Endometrial microvascular endothelial cells (primary cell): Measurements from ENCODE around the gene CXCL17. TPM values are rescaled to one million over a fixed set of nuclear protein-coding genes. Genes with fewer than 3 reads are reported as not detected.
"Not testable (repeated sequence)": the region's sequence is repeated elsewhere in the genome, so short reads cannot be mapped to it uniquely, and the experiment has no call there.

Source experiments
- in situ Hi-C: cut with HindIII; loops from 2 replicates; pipeline ENCODE4 v1.10.0; 2017; ENCODE audit warnings: low sequenced_read_pairs, low pct_unique_long_range_greater_than_20kb; ENCODE audit errors: inconsistent ontology term
- total RNA-seq: library from RNA; depleted of rRNA; stranded (reverse); fragments of >200 nt; gene quantifications from one replicate; pipeline ENCODE4 v1.2.3, GENCODE V29; 2015; ENCODE audit errors: inconsistent ontology term

Gene CXCL17
- total RNA-seq, 1 donor from 2014 or later, result not detected

GRCh38 chr19:42467183-42467760 lies 24.5 kb upstream of the CXCL17 start:
- in situ Hi-C loops, result no loop called here

GRCh38 chr19:42466521-42467182 lies 23.9 kb upstream of the CXCL17 start:
- in situ Hi-C loops, result no loop called here

- in situ Hi-C loops, result no loop called here
Observed at GRCh38 chr19:42465827-42466280, 23.1 kb upstream of the CXCL17 start.

- in situ Hi-C loops, result no loop called here
Observed at GRCh38 chr19:42461700-42462324, 19.1 kb upstream of the CXCL17 start.

- in situ Hi-C loops, result not testable (repeated sequence)
Observed at GRCh38 chr19:42461231-42461630, 18.5 kb upstream of the CXCL17 start.

- in situ Hi-C loops, result no loop called here
Observed at GRCh38 chr19:42459926-42460325, 17.2 kb upstream of the CXCL17 start.

- in situ Hi-C loops, result no loop called here
Observed at GRCh38 chr19:42455621-42456081, 12.9 kb upstream of the CXCL17 start.

GRCh38 chr19:42455086-42455485 lies 12.3 kb upstream of the CXCL17 start:
- in situ Hi-C loops, result no loop called here

- in situ Hi-C loops, result no loop called here
Observed at GRCh38 chr19:42452590-42452989, 9.8 kb upstream of the CXCL17 start.

GRCh38 chr19:42450314-42450934 lies 7.7 kb upstream of the CXCL17 start:
- in situ Hi-C loops, result no loop called here

GRCh38 chr19:42448306-42448705 lies 5.6 kb upstream of the CXCL17 start:
- in situ Hi-C loops, result not testable (repeated sequence)

GRCh38 chr19:42445948-42446347 lies 3.2 kb upstream of the CXCL17 start:
- in situ Hi-C loops, result no loop called here

GRCh38 chr19:42443944-42444398 lies 1.2 kb upstream of the CXCL17 start:
- in situ Hi-C loops, result no loop called here

GRCh38 chr19:42441049-42441445 lies 1.7 kb downstream of the CXCL17 start:
- in situ Hi-C loops, result no loop called here

GRCh38 chr19:42440357-42441048 lies 2.2 kb downstream of the CXCL17 start:
- in situ Hi-C loops, result no loop called here

- in situ Hi-C loops, result no loop called here
Observed at GRCh38 chr19:42436006-42436405, 6.7 kb downstream of the CXCL17 start.

GRCh38 chr19:42435316-42435715 lies 7.4 kb downstream of the CXCL17 start:
- in situ Hi-C loops, result no loop called here

- in situ Hi-C loops, result no loop called here
Observed at GRCh38 chr19:42433503-42434260, 9.1 kb downstream of the CXCL17 start.
